WERI-Rb-1 (cell line): ENCODE measurements around the gene RAD51B.

Experiments
- DNase-seq: peaks from one replicate; pipeline ENCODE4 v3.0.0-alpha.2; 2020
- H3K27ac ChIP-seq: fragments of 250-450 bp; sonication (Bioruptor Pico); 2 replicates; pipeline ENCODE4 v1.5.1; 2020; ENCODE audit warnings: mild to moderate bottlenecking, moderate library complexity
- H3K27me3 ChIP-seq: fragments of 250-450 bp; sonication (Bioruptor Pico); 2 replicates; pipeline ENCODE4 v1.5.1; 2021; ENCODE audit warnings: mild to moderate bottlenecking, low read depth, moderate library complexity; ENCODE audit not compliant: insufficient read depth, severe bottlenecking
- H3K36me3 ChIP-seq: fragments of 250-450 bp; sonication (Bioruptor Pico); 2 replicates; pipeline ENCODE4 v1.5.1; 2020; ENCODE audit warnings: mild to moderate bottlenecking, moderate library complexity
- H3K4me3 ChIP-seq: 2 replicates; pipeline ENCODE4 v1.5.1; 2011; ENCODE audit warnings: low read depth, mild to moderate bottlenecking, control low read depth, low read length
- H3K9me3 ChIP-seq: fragments of 250-450 bp; sonication (Bioruptor Pico); 2 replicates; pipeline ENCODE4 v1.5.1; 2021; ENCODE audit warnings: mild to moderate bottlenecking, moderate library complexity; ENCODE audit not compliant: severe bottlenecking
- CTCF ChIP-seq: IDR thresholded peaks from 2 replicates; pipeline ENCODE4 v1.5.1; 2011; ENCODE audit warnings: low read depth, mild to moderate bottlenecking, control low read depth, inconsistent platforms, low read length

RAD51B gene

GRCh38 chr14:68476212-68477109 lies 656.9 kb downstream of the RAD51B start:
- no peaks in the 10 kb centered on the region for H3K27me3 ChIP-seq
- DNase-seq = no peak
- no peak for TF ChIP-seq CTCF
- no peak overlapping the region for H3K27ac ChIP-seq
- no peaks in the 10 kb centered on the region for H3K9me3 ChIP-seq
- H3K36me3 ChIP-seq = no peaks in the 10 kb centered on the region
- no peak overlapping the region for H3K4me3 ChIP-seq

- Histone ChIP-seq H3K27ac (no peak overlapping the region), H3K36me3 (no peaks in the 10 kb centered on the region), H3K4me3 (no peak overlapping the region), H3K27me3 (no peaks in the 10 kb centered on the region), H3K9me3 (no peaks in the 10 kb centered on the region)
- DNase-seq = no peak
- no peak for TF ChIP-seq CTCF
These were observed 657.5 kb downstream of the RAD51B start for GRCh38 chr14:68477110-68477455.

DNA sequence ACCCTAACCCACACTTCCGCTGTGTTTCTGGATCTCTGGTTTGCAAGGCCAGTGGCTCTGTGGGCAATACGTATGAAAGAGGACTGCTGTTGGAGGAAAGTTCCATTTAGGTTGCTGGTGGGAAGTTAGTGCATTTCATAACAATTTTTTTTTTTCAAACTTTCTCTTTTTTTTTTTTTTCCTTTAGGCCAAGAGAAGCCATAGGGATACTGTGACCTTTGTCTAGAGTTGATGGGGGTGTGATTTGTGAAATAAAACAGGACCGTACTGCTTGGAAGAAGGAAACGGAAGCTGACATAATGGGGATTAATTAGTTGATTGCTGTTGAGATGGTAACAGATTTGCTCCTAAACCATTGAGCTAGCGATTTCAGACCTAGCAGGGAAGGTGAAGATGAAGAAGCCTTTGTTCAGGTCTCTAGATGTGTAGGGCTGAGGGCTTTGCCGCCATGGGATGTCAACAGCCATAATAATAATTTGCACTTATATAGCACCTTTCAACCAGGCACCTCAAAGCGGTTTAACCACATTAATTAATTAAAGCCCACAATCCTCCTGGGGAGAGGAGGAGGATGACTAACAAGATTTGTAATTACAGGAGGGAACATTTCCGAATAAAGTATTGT lies 658.0 kb downstream of the RAD51B start:
- no peak overlapping the region for H3K4me3 ChIP-seq
- TF ChIP-seq CTCF = no peak
- no peaks in the 10 kb centered on the region for H3K9me3 ChIP-seq
- H3K27me3 ChIP-seq = no peaks in the 10 kb centered on the region
- no peak for DNase-seq
- no peaks in the 10 kb centered on the region for H3K36me3 ChIP-seq
- H3K27ac ChIP-seq = no peak overlapping the region

- DNase-seq = no peak
- no peaks in the 10 kb centered on the region for H3K36me3 ChIP-seq
- no peak for TF ChIP-seq CTCF
- no peaks in the 10 kb centered on the region for H3K9me3 ChIP-seq
- no peak overlapping the region for H3K4me3 ChIP-seq
- no peak overlapping the region for H3K27ac ChIP-seq
- no peaks in the 10 kb centered on the region for H3K27me3 ChIP-seq
These were observed 659.7 kb downstream of the RAD51B start for GRCh38 chr14:68479247-68479646.

GRCh38 chr14:68482018-68482417 lies 662.4 kb downstream of the RAD51B start:
- no peak for TF ChIP-seq CTCF
- H3K27me3 ChIP-seq = no peaks in the 10 kb centered on the region
- no peak overlapping the region for H3K27ac ChIP-seq
- H3K4me3 ChIP-seq = no peak overlapping the region
- no peaks in the 10 kb centered on the region for H3K36me3 ChIP-seq
- no peaks in the 10 kb centered on the region for H3K9me3 ChIP-seq
- DNase-seq = no peak
